Spinal cord (tissue), 10 donors: Measurements from ENCODE around the gene PCDHA1. TPM values are rescaled to one million over a fixed set of nuclear protein-coding genes. Genes with fewer than 3 reads are reported as not detected.

Source experiments
- DNase-seq, 6 donors: peaks; one replicate each; pipeline versions ENCODE4 v3.0.0 to v3.0.0-alpha.2; 2013 to 2015; ENCODE audit warnings: low spot score in 6 of 6, low read depth in 4 of 6
- H3K27ac ChIP-seq: one replicate; pipeline ENCODE4 v1.5.1; 2013; ENCODE audit warnings: low read depth, low read length, control low read depth
- H3K27me3 ChIP-seq: one replicate; pipeline ENCODE4 v1.6.1; 2013; ENCODE audit warnings: low read length; ENCODE audit not compliant: control insufficient read depth, insufficient read depth
- H3K36me3 ChIP-seq: one replicate; pipeline ENCODE4 v1.6.1; 2013; ENCODE audit warnings: low read length; ENCODE audit not compliant: control insufficient read depth, insufficient read depth
- H3K4me1 ChIP-seq: one replicate; pipeline ENCODE4 v1.6.1; 2013; ENCODE audit warnings: low read length; ENCODE audit not compliant: control insufficient read depth, insufficient read depth
- H3K4me3 ChIP-seq: one replicate; pipeline ENCODE4 v1.5.1; 2013; ENCODE audit warnings: low read depth, low read length, control low read depth
- H3K9me3 ChIP-seq: one replicate; pipeline ENCODE4 v1.6.1; 2013; ENCODE audit warnings: low read length; ENCODE audit not compliant: control insufficient read depth, insufficient read depth
- WGBS: methylation state at CpG from one replicate; pipeline ENCODE4 v1.1.5; 2013; ENCODE audit warnings: missing lambda C conversion rate; ENCODE audit not compliant: insufficient coverage; 5-methylcytosine and 5-hydroxymethylcytosine counted together
- polyA plus RNA-seq, 2 donors: library from polyadenylated mRNA; unstranded; fragments of 120-200 nt; gene quantifications; one replicate each; pipeline ENCODE4 v1.2.1, GENCODE V29; 2013; ENCODE audit not compliant: insufficient read length in 2 of 2
- small RNA-seq: library from RNA; depleted of rRNA; stranded (forward); fragments of <200 nt; gene quantifications from one replicate; pipeline ENCODE3, GENCODE V24; 2014; ENCODE audit warnings: low replicate concordance
- total RNA-seq, 2 donors: library from RNA; depleted of rRNA in 1 of 2; stranded (reverse); fragments of 120-200 nt in 1 of 2; fragments of >200 nt in 1 of 2; gene quantifications; one replicate each; pipeline versions ENCODE4 v1.2.3 to v1.2.4, GENCODE V29; 2013 to 2014
- donor health status: healthy.

The PCDHA1 gene
- total and polyA plus RNA-seq, 4 donors = 1.0 to 9.7 (median 5.5) TPM

- H3K4me1 ChIP-seq = peaks cover 8% of the 10 kb centered on the region
- no peaks in the 10 kb centered on the region for H3K9me3 ChIP-seq
- H3K36me3 ChIP-seq = no peaks in the 10 kb centered on the region
- H3K27me3 ChIP-seq = peaks cover 33% of the 10 kb centered on the region
- WGBS = 4% methylated on average over 19 of the region's 19 CpGs
- H3K27ac ChIP-seq = no peak overlapping the region
- DNase-seq = no peak
- H3K4me3 ChIP-seq = peak overlapping the region; percentile 28
Observed at GRCh38 chr5:141051521-141051866, 265.6 kb downstream of the PCDHA1 start.

Small RNAs within 50 kb of the gene (small RNA-seq; reads per million reads assigned to genes)
- gene AC010223.1 = not detected

Other genes with a start within 250 kb of the PCDHA1 start
- gene EIF4EBP3, start 238.5 kb upstream of the PCDHA1 start, total RNA-seq = 1 to 10 TPM in 1 of 2 donors, under 1 TPM in 1; 0.40 to 4.5 TPM
- gene EIF4EBP3, start 238.5 kb upstream of the PCDHA1 start, polyA plus RNA-seq = 1 to 10 TPM; 3.2 to 6.9 TPM
- gene SRA1, start 228.7 kb upstream of the PCDHA1 start, total RNA-seq = 10 to 100 TPM; 23.3 to 36.1 TPM
- 10 to 100 TPM; 44.3 to 53.3 TPM for gene SRA1, start 228.7 kb upstream of the PCDHA1 start, polyA plus RNA-seq
- gene APBB3, start 221.5 kb upstream of the PCDHA1 start, total RNA-seq = 10 to 100 TPM; 32.3 to 34.6 TPM
- gene APBB3, start 221.5 kb upstream of the PCDHA1 start, polyA plus RNA-seq = 10 to 100 TPM; 52.6 to 90.1 TPM
- gene SLC35A4, start 221.3 kb upstream of the PCDHA1 start, total RNA-seq = 10 to 100 TPM; 10.0 to 14.4 TPM
- 10 to 100 TPM; 64.1 to 69.0 TPM for gene SLC35A4, start 221.3 kb upstream of the PCDHA1 start, polyA plus RNA-seq
- 10 to 100 TPM; 38.3 to 42.4 TPM for gene CD14, start 153.0 kb upstream of the PCDHA1 start, total RNA-seq
- gene CD14, start 153.0 kb upstream of the PCDHA1 start, polyA plus RNA-seq = 10 to 100 TPM in 1 of 2 donors, 1 to 10 TPM in 1; 7.9 to 11.3 TPM
- 1 to 10 TPM; 6.7 to 9.3 TPM for gene TMCO6, start 146.7 kb upstream of the PCDHA1 start, total RNA-seq
- gene TMCO6, start 146.7 kb upstream of the PCDHA1 start, polyA plus RNA-seq = 10 to 100 TPM; 11.6 to 16.2 TPM
- 10 to 100 TPM; 43.1 to 86.1 TPM for gene NDUFA2, start 138.5 kb upstream of the PCDHA1 start, total RNA-seq
- 10 to 100 TPM; 95.1 to 96.2 TPM for gene NDUFA2, start 138.5 kb upstream of the PCDHA1 start, polyA plus RNA-seq
- 100 to 1,000 TPM in 1 of 2 donors, 10 to 100 TPM in 1; 62.7 to 119 TPM for gene IK, start 138.3 kb upstream of the PCDHA1 start, total RNA-seq
- 100 to 1,000 TPM; 141 to 149 TPM for gene IK, start 138.3 kb upstream of the PCDHA1 start, polyA plus RNA-seq
- 10 to 100 TPM in 1 of 2 donors, 1 to 10 TPM in 1; 9.4 to 11.7 TPM for gene WDR55, start 121.2 kb upstream of the PCDHA1 start, total RNA-seq
- 10 to 100 TPM; 15.9 to 22.1 TPM for gene WDR55, start 121.2 kb upstream of the PCDHA1 start, polyA plus RNA-seq
- gene DND1, start 112.6 kb upstream of the PCDHA1 start, total RNA-seq = under 1 TPM; 0.40 to 0.72 TPM
- gene DND1, start 112.6 kb upstream of the PCDHA1 start, polyA plus RNA-seq = 1 to 10 TPM in 1 of 2 donors, not detected in 1; 2.4 TPM
- gene HARS1, start 94.8 kb upstream of the PCDHA1 start, total RNA-seq = 10 to 100 TPM; 51.4 to 65.1 TPM
- gene HARS1, start 94.8 kb upstream of the PCDHA1 start, polyA plus RNA-seq = 100 to 1,000 TPM in 1 of 2 donors, 10 to 100 TPM in 1; 86.3 to 100 TPM
- 10 to 100 TPM; 24.7 to 36.6 TPM for gene HARS2, start 94.7 kb upstream of the PCDHA1 start, total RNA-seq
- 10 to 100 TPM; 36.9 to 45.9 TPM for gene HARS2, start 94.7 kb upstream of the PCDHA1 start, polyA plus RNA-seq
- 100 to 1,000 TPM in 1 of 2 donors, 10 to 100 TPM in 1; 36.5 to 102 TPM for gene ZMAT2, start 85.7 kb upstream of the PCDHA1 start, total RNA-seq
- gene ZMAT2, start 85.7 kb upstream of the PCDHA1 start, polyA plus RNA-seq = 100 to 1,000 TPM; 103 to 109 TPM
- gene PCDHA2, start 8.7 kb downstream of the PCDHA1 start, total RNA-seq = 1 to 10 TPM in 1 of 2 donors, under 1 TPM in 1; 0.99 to 3.3 TPM
- 1 to 10 TPM; 4.6 to 5.7 TPM for gene PCDHA2, start 8.7 kb downstream of the PCDHA1 start, polyA plus RNA-seq
- 1 to 10 TPM; 2.1 to 8.3 TPM for gene PCDHA3, start 14.9 kb downstream of the PCDHA1 start, total RNA-seq
- gene PCDHA3, start 14.9 kb downstream of the PCDHA1 start, polyA plus RNA-seq = 10 to 100 TPM in 1 of 2 donors, 1 to 10 TPM in 1; 9.5 to 13.2 TPM
- gene PCDHA4, start 20.9 kb downstream of the PCDHA1 start, total RNA-seq = 1 to 10 TPM; 3.2 to 8.6 TPM
- 1 to 10 TPM; 5.9 to 8.7 TPM for gene PCDHA4, start 20.9 kb downstream of the PCDHA1 start, polyA plus RNA-seq
- gene PCDHA5, start 35.5 kb downstream of the PCDHA1 start, total RNA-seq = 1 to 10 TPM; 1.4 to 3.0 TPM
- 1 to 10 TPM; 3.7 to 4.4 TPM for gene PCDHA5, start 35.5 kb downstream of the PCDHA1 start, polyA plus RNA-seq
- gene PCDHA6, start 41.8 kb downstream of the PCDHA1 start, total RNA-seq = 1 to 10 TPM; 3.0 to 6.9 TPM
- 10 to 100 TPM; 12.8 to 12.9 TPM for gene PCDHA6, start 41.8 kb downstream of the PCDHA1 start, polyA plus RNA-seq
- 1 to 10 TPM; 1.8 to 4.8 TPM for gene PCDHA7, start 48.1 kb downstream of the PCDHA1 start, total RNA-seq
- gene PCDHA7, start 48.1 kb downstream of the PCDHA1 start, polyA plus RNA-seq = 1 to 10 TPM; 6.2 to 6.4 TPM
- 1 to 10 TPM in 1 of 2 donors, under 1 TPM in 1; 0.99 to 2.2 TPM for gene PCDHA8, start 55.0 kb downstream of the PCDHA1 start, total RNA-seq
- 1 to 10 TPM in 1 of 2 donors, under 1 TPM in 1; 0.63 to 4.3 TPM for gene PCDHA8, start 55.0 kb downstream of the PCDHA1 start, polyA plus RNA-seq
- 1 to 10 TPM; 1.2 to 4.1 TPM for gene PCDHA9, start 62.2 kb downstream of the PCDHA1 start, total RNA-seq
- gene PCDHA9, start 62.2 kb downstream of the PCDHA1 start, polyA plus RNA-seq = 1 to 10 TPM in 1 of 2 donors, under 1 TPM in 1; 0.11 to 3.5 TPM
- gene PCDHA10, start 69.8 kb downstream of the PCDHA1 start, total RNA-seq = 1 to 10 TPM; 2.6 to 4.6 TPM
- gene PCDHA10, start 69.8 kb downstream of the PCDHA1 start, polyA plus RNA-seq = 10 to 100 TPM in 1 of 2 donors, 1 to 10 TPM in 1; 1.1 to 10.8 TPM
- gene PCDHA11, start 82.8 kb downstream of the PCDHA1 start, total RNA-seq = 10 to 100 TPM in 1 of 2 donors, 1 to 10 TPM in 1; 3.0 to 10.8 TPM
- gene PCDHA11, start 82.8 kb downstream of the PCDHA1 start, polyA plus RNA-seq = 10 to 100 TPM; 10.6 to 13.0 TPM
- gene PCDHA12, start 89.2 kb downstream of the PCDHA1 start, total RNA-seq = 1 to 10 TPM; 2.5 to 3.8 TPM
- 1 to 10 TPM; 3.4 to 4.8 TPM for gene PCDHA12, start 89.2 kb downstream of the PCDHA1 start, polyA plus RNA-seq
- gene PCDHA13, start 96.0 kb downstream of the PCDHA1 start, total RNA-seq = 10 to 100 TPM in 1 of 2 donors, 1 to 10 TPM in 1; 1.9 to 12.4 TPM
- 1 to 10 TPM; 3.6 to 5.7 TPM for gene PCDHA13, start 96.0 kb downstream of the PCDHA1 start, polyA plus RNA-seq
- 10 to 100 TPM in 1 of 2 donors, 1 to 10 TPM in 1; 3.3 to 14.2 TPM for gene PCDHAC1, start 140.2 kb downstream of the PCDHA1 start, total RNA-seq
- 1 to 10 TPM; 3.6 to 3.8 TPM for gene PCDHAC1, start 140.2 kb downstream of the PCDHA1 start, polyA plus RNA-seq
- gene PCDHAC2, start 180.3 kb downstream of the PCDHA1 start, total RNA-seq = 10 to 100 TPM in 1 of 2 donors, 1 to 10 TPM in 1; 6.3 to 27.1 TPM
- gene PCDHAC2, start 180.3 kb downstream of the PCDHA1 start, polyA plus RNA-seq = 10 to 100 TPM; 13.5 to 14.1 TPM